HG03175 (cell line): ENCODE measurements around the gene ZSWIM1.
"Not testable (repeated sequence)": the region's sequence is repeated elsewhere in the genome, so short reads cannot be mapped to it uniquely, and the experiment has no call there.

Experiments
- ATAC-seq: cut with Tn5 transposase; IDR thresholded peaks from one replicate; pipeline ENCODE4 v1.9.1; 2021; ENCODE audit warnings: mild to moderate bottlenecking, moderate library complexity; ENCODE audit not compliant: unreplicated experiment

ZSWIM1 gene

DNA sequence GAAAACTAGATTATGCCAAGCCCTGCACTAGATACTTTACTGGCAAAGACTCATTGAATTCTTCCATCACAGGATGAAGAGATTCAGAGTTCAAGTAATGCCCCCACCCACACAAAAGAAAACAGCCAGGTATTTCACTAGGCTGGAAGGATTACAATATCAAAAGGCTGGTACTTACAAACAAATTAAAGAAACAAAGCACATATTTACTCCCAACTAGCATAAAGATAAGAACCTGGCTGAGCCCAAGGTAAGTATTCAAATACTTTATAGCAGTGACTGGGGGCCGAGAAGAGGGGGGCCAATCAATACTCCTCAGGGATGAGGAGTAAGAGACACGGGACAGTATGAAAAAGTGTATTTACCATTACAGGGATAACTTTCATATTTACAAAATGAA is 27.5 kb upstream of the ZSWIM1 start:
- ATAC-seq: no peak

DNA sequence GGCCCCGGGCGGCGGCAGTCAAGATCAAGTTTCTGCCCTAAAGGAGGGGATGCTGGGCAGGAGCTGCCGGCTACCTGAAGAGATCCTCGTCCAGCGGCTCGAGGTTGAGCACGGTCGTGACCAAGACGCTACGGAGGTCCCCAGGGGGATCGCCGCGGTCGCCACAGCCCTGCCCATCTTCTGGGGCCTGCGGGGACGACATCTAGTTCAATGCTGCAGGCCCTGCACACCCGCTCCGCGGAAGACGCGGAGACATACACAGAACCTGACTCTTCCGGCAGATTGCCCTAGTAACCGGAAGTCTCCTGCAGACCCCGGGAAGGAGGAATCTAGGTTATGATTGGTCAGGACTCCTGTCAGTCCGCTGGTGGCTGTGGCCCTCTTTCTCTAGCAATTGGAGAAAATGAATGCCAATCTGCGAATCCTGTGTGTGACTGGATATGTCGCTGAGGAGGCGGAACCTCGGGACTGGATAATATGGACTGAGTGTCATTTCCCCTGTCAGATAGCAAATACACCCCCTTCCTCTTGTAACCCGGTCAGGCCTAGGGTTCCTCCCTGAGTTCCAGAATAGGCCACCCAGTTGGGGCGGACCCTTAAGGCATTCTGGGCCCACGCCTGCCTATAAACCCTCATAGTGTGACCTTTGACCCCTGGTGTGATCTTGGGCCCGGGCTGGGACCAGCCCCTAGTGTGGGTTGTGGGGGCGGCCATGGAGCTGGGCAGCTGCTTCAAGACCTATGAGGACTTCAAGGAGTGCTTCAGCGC is 23.7 kb upstream of the ZSWIM1 start, which contains the start of the genes ACOT8 and ZSWIM3:
ACOT8 (minus strand) TSS at position 279 of the 768 bp plus-strand sequence; CDS start at position 202, 77 bp downstream.
ZSWIM3 (plus strand) TSS at position 501 of the 768 bp plus-strand sequence; CDS start at position 713, 212 bp downstream.
- peak; percentile 97 for ATAC-seq

DNA sequence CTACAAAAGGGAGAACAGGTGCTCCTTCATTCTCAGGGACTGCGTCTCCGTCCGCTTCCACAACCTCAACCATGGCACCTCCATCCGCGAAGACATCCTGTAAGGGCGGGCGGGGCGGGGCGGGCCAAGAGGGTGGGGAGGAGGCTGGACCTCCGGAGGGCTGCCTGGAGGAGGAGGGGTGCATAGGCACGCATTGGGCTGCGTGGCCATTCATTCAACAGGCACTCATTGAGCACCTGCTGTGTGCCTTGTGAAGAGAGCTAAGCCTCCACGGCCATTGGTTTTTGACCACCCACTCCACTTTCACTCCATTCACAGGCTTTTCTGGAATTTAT is 23.2 kb upstream of the ZSWIM1 start:
- ATAC-seq: peak; percentile 22

DNA sequence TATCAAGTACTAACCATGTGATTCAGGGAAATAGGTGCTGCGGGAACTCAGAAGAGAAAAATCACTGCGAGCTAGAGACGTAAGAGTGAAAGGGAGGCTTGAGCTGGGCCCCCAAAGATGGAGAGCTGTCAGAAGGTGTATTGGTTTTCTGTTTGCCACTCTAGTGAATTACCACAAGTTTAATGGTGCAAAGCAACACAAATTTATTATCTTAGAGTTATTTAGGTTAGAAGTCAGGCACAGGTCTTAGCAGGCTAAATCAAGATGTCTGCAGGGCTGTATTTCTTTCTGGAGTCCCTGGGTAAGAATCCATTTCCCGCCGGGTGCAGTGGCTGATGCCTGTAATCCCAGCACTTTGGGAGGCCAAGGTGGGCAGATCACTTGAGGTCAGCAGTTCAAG is 21.1 kb upstream of the ZSWIM1 start:
- no peak for ATAC-seq

DNA sequence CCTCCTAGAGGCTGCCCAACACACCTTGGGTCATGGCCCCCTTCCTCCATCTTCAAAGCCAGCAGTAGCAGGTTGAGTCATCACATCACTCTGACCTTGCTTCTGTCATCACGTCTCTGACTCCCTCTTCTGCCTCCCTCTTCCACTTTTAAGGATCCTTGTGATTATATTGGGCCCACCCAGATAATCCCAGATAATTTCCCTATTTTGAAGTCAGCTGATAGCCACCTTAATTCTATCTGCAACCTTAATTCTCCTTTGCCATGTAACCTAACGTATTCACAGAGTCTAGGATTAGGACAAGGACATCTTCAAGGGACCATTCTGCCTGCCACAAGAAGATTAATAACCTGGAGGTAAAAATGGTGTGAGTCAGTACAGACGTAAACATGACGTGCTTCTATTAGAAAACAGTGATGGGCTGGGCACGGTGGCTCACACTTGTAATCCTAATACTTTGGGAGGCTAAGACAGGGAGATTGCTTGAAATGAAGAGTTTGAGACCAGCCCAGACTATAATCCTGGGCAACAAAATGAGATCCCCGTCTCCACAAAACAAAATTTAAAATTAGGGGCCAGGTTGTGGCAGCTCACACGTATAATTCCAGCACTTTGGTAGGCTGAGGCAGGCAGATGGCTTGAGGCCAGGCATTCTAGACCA is 20.3 kb upstream of the ZSWIM1 start:
- no peak for ATAC-seq

DNA sequence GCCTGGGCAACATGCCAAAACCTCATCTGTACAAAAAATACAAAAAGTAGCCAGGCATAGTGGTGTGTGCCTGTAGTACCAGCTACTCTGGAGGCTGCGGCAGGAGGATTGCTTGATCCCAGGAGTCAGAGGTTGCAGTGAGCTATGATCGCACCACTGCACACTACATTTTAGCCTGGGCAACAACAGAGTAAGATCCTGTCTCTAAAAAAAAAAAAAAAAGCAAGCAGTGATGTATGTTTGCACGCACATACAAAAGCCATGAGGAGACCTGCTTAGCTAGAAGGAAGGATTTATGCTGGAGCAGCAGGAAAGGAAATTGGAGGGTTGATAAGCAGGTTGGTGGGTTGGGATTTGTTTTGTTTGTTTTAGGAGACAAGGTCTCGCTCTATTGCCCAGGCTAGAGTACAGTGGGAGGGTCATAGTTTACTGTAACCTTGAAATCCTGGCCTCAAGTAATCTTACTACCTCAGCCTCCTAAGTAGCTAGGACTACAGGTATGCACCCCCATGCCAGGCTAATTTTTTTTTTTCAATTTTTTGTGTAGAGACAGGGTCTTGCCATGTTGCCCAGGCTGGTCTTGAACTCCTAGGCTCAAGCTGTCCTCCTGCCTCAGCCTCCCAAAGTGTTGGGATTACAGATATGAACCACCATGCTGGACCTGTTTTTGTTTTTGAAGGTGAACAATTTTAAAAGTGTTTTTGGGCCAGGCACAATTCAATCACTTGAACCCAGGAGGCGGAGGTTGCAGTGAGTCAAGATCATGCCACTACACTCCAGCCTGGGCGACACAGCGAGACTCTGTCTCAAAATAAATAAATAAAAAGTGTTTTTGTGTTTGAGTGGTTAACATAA is 19.6 kb upstream of the ZSWIM1 start:
- no peak for ATAC-seq

DNA sequence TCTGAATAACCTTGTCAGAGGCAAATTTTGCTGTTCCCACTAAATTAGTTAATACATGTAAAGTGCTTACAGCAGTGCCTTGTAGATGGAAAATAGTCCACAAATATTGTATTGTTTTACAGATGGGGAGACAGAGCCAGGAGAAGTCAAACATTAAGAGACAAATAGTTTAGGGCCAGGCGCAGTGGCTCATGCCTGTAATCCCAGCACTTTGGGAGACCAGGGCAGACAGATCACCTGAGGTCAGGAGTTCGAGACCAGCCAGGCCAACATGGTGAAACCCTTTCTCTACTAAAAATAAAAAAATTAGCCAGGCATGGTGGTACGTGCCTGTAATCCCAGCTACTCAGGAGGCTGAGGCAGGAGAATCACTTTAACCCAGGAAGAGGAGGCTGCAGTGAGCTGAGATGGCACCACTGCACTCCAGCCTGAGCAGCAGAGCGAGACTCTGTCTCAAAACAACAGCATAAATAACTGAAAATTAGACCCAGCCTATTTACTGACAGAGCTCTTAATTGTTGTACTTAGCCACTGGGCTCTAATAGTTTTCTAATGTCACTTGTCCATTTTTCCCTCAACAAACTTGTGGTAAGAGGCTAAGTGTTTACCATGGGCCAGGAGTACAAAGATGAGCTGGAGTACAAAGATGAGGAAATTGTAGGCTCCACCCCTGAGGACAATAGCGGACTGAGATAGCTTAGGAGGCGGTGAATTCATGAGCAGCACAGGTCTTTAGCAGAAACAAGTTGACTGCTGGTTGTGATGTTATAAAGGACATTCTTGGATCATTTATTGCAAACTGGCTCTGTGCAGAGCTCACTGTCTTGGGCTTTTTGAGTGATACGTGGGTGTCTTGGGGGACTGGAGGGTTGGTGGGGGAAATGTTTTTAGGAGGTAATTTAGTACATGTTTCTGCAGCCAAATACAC is 17.2 kb upstream of the ZSWIM1 start:
- no peak for ATAC-seq

DNA sequence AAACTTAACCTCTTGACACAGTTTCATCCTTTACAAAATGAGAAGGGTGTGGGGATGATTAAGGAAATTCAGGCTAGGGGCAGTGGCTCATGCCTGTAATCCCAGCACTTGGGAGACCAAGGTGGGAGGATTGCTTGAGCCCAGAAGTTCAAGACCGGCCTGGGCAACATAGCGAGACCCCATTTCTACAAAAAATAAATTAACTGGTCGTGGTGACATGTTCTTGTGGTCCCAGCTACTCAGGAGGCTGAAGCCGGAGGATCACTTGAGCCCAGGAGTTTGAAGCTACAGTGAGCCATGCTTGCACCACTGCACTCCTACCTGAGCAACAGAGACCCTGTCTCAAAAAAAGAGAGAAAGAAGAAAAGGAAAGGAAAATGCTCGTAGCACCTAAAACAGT is 14.6 kb upstream of the ZSWIM1 start:
- ATAC-seq: no peak

DNA sequence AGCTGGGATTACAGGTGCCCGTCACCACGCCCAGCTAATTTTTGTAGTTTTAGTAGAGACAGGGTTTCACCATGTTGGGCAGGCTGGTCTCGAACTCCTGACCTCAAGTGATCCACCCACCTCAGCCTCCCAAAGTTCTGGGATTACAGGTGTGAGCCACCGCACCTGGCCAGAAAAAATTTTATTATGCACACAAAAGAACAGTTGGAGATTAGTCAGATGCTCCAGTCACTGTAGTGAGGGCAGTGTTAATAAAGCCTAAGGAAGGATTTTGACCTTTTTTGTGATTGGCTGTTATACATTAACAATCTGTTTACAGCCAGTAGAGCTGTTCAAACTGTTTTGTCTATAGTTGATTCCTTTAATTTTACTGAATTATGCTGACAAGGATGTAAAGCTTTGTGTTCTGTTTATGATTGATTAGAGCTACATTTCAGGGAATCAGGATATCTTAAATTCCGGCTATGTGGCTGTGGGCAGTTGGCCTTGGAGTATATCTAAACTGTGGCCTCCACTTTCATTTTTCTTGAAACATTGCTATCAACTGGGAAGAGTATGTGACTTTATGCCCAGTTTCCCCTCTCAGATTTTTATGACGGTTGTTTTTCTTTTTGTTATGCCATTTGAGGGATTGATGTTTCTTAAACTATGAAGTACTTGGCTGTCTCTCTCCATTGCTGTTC is 13.8 kb upstream of the ZSWIM1 start:
- ATAC-seq: no peak

DNA sequence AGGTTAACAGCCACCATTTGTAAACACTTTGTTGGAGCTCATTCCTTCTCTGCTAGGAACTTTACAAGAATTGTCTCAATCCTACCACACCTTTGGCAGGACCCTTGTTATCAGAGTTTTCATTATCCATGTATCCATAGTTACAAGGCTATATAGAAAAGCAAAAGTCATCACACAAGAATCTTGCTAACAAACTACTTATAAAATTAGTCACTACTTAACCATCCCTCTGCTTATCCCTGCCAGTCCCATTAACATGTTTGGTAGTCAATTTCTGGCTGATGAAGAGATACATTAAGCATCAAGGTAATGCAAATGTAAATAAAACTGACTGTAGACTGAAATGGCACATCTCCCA is 13.2 kb upstream of the ZSWIM1 start:
- no peak for ATAC-seq

DNA sequence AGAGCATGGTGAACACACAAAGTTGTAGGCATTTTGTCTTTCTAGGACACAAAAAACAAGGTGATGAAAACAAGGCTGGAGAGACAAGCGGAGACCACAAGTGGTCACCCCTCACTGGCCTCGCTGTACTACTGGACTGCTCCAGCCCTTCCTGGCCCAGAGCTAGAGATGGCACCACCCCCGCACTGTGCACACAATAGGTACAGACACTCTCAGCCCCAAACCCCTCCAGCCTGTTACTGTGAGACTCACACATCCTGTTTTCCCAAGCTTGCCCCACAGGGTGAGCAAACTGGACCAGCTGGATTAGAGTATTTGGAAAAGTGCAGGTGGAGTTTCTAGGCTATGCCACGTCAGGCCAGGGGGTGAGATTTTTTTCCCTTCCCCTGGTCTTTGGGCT is 8.4 kb upstream of the ZSWIM1 start:
- no peak for ATAC-seq

DNA sequence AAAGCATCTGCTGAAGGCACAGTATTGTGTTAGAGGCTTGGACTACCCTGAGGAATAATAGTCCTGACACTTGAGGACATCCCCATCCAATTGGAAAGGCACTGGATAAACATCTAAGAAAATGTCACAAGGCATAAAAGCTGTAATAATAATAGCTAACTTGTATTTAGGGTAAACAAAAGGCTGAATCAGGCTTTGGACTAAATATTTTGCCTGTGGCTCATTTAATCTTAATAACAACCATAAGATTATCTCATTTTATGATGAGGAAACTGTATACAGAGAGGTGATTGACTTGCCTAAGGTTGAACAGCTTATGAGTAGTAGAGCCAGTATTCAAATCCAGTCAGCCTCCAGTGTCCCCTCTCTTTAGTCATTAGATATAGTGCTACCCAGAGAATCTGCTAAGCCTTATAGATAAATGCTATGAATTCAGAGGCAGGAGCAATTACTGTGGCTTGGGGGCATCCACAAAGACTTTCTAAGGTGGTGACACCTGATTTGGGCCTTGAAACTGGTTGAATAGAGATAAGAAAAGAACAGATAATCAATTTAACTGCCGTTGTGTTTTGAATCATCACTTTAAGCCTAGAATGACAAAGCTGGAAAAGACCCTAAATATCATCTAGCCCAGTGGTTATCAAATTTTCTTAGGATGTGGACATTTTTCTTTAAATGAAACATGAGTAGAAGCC is 7.5 kb upstream of the ZSWIM1 start:
- no peak for ATAC-seq

DNA sequence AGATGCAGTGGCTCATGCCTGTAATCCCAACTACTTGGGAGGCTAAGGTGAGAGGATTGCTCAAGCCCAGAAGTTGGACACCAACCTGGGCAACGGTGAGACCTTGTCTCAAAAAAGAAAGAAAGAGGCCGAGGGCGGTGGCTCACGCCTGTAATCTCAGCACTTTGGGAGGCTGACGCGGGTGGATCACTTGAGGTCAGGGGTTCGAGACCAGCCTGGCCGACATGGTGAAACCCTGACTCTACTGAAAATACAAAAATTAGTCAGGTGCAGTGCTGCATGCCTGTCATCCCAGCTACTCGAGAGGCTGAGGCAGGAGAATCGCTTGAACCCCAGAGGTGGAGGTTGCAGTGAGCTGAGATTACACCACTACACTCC is 6.9 kb upstream of the ZSWIM1 start:
- not testable (repeated sequence) for ATAC-seq

DNA sequence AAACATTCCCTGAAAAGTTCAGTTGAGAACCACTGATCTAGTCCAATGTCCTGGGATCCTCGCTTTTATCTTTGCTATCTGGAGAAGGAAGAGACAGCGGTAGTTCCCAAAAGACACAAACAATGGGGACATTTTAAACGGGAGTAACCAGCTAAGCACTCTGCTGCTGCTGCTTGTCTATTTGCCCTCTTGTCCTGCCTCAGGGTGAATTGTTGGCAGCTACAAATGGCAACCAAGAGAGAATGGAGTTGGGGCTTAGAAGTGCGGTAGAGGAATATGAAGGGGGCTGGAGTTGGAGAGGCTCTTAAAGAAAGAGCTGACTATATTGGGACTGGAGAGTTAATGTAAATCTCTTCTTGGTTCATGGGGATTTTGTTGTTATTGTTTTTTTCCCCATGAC is 6.5 kb upstream of the ZSWIM1 start:
- ATAC-seq: no peak

DNA sequence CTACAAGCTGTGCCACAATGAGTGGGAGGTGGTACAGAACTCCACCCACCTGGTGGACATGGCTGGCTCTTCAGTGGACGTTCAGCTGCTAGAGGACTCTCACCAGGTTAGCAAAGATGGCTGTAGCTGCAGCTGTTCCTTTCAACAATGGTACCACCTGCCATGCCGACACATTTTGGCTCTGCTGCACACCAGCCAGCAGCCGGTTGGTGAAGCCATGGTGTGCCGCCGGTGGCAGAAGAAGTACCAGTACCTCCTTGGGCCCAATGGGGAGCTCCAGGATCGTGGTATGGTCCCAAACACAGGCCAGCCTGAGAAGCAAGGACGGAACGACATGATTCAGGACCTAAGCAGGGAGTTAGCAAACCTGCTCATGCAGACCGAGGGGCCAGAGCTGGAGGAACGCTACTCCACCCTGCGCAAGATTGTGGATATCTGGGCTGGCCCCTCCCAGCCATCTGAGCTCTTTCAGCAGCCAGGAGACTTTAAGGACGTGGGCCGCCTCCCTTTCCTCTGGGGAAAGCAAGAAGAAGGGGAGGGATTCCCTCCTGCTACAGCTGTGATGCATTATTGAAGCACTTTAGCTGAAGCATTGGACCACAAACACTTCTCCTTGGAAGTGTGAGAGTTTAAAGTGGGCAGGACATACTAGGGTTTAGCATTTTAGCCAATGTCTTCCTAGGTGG is 2.8 kb upstream of the ZSWIM1 start:
- ATAC-seq: no peak

DNA sequence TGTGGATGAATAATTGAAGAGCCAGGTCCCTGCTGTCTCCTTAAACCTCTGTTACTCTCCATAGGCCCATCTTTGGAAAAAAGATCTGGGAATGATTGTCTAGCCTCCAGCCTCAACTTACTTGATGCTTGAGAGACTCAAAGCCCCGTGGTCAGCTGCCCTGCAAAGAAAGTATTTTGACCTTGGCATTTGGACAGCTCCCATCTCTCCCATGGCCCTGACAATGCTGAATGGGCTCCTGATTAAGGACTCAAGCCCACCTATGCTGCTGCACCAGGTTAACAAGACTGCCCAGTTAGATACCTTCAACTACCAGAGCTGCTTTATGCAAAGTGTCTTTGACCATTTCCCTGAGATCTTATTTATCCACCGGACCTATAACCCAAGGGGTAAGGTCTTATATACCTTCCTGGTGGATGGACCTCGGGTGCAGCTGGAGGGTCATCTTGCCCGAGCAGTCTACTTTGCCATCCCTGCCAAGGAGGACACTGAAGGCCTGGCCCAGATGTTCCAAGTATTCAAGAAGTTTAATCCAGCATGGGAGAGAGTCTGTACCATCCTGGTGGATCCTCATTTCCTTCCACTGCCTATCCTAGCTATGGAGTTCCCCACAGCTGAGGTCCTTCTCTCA is 1.6 kb downstream of the ZSWIM1 start:
- no peak for ATAC-seq

DNA sequence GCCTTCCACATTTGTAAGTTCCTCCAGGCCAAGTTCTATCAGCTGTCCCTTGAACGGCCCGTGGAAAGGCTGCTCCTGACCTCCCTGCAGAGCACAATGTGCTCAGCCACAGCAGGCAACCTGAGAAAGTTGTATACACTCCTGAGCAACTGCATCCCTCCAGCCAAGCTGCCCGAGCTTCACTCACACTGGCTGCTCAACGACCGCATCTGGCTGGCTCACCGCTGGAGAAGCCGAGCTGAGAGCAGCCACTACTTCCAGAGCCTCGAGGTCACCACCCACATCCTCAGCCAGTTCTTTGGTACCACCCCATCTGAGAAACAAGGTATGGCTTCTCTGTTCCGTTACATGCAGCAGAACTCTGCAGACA is 2.1 kb downstream of the ZSWIM1 start:
- ATAC-seq: no peak

DNA sequence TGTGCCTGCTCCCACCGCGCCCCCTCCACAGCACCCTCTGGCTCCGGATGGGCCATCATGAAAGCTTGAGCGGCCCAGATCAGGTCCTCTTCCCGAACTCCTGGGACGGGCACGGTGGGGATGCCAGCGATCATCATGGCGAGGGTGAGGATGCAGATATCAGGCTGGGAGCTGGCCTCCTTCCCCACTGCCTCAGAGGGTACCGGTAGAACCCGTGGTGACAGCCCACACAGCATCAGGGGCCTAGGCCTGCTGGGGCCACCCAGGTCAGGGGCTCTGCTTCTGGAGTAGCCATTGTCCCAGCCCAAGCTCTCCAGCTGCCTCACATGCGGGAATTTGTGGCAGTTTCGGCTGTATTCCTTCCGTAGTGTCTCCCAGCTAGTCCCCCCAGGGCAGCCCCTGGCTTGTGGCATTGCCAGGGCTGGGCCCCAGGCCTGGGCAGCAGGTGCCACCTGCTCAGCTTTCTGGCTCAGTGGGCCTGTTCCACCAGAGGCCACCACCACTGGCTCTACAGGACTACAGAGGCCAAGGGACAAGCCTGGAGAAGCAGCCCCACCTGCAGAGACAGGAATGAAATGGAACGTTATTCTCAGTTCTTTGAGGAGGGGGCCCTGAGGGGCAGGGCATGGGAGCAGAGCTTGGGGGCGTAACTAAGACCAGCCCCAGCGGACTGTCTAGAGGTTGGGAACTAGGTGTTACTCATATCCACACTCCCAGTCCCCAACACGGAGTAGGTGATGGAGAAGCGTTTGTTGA is 5.7 kb downstream of the ZSWIM1 start:
- ATAC-seq: no peak
